OCI-LY1 (cell line): ENCODE data around the gene ZNF598.
A peak's percentile ranks its signal among the peaks of the same experiment; 100 is the strongest.

ENCODE experiments used
- H2AFZ ChIP-seq: fragments of 200-600 bp; sonication (generic), shearing (Covaris generic); 2 replicates; pipeline ENCODE4 v1.6.0; 2014; ENCODE audit warnings: antibody characterized with exemption, mild to moderate bottlenecking, low read length
- H3F3A ChIP-seq: fragments of 200-600 bp; sonication (generic), shearing (Covaris generic); 2 replicates; pipeline ENCODE4 v1.6.0; 2014; ENCODE audit warnings: mild to moderate bottlenecking, antibody characterized with exemption, low read length, moderate library complexity; ENCODE audit not compliant: insufficient read depth
- H3K27ac ChIP-seq: fragments of 200-600 bp; sonication (generic); 2 replicates; pipeline ENCODE4 v1.5.1; 2014; ENCODE audit warnings: low read length, mixed run types, mild to moderate bottlenecking, low read depth; ENCODE audit not compliant: poor library complexity, severe bottlenecking
- H3K27me3 ChIP-seq: fragments of 200-600 bp; sonication (generic); 2 replicates; pipeline ENCODE4 v1.6.0; 2014; ENCODE audit warnings: antibody characterized with exemption, mild to moderate bottlenecking, low read length, moderate library complexity; ENCODE audit not compliant: insufficient read depth
- H3K36me3 ChIP-seq: fragments of 200-600 bp; sonication (generic); 2 replicates; pipeline ENCODE4 v1.6.1; 2014; ENCODE audit warnings: mild to moderate bottlenecking, antibody characterized with exemption, low read length, moderate library complexity, mixed read lengths; ENCODE audit not compliant: insufficient read depth
- H3K4me1 ChIP-seq: fragments of 200-600 bp; sonication (generic); 2 replicates; pipeline ENCODE4 v1.5.1; 2014; ENCODE audit warnings: mild to moderate bottlenecking, low read length, moderate library complexity; ENCODE audit not compliant: insufficient read depth, severe bottlenecking
- H3K4me2 ChIP-seq: fragments of 200-600 bp; sonication (generic), shearing (Covaris generic); 2 replicates; pipeline ENCODE4 v1.6.1; 2014; ENCODE audit warnings: low read length
- H3K4me3 ChIP-seq: fragments of 200-600 bp; sonication (generic); 2 replicates; pipeline ENCODE4 v1.5.1; 2014; ENCODE audit warnings: low read length, low read depth, mild to moderate bottlenecking, mixed read lengths; ENCODE audit not compliant: poor library complexity, severe bottlenecking
- H3K79me2 ChIP-seq: fragments of 200-600 bp; shearing (Covaris generic); 2 replicates; pipeline ENCODE4 v1.6.1; 2016; ENCODE audit warnings: mixed run types, low read length, mixed read lengths; ENCODE audit not compliant: insufficient read depth
- H3K9ac ChIP-seq: fragments of 200-600 bp; sonication (generic), shearing (Covaris generic); 2 replicates; pipeline ENCODE4 v1.6.1; 2014; ENCODE audit warnings: mild to moderate bottlenecking, low read length, mixed read lengths
- H3K9me2 ChIP-seq: fragments of 200-600 bp; sonication (generic), shearing (Covaris generic); 2 replicates; pipeline ENCODE4 v1.6.1; 2014; ENCODE audit warnings: low read depth, mild to moderate bottlenecking, low read length, mixed read lengths
- H3K9me3 ChIP-seq: fragments of 200-600 bp; shearing (Covaris generic); 2 replicates; pipeline ENCODE4 v1.6.1; 2014; ENCODE audit warnings: low read length, mixed read lengths
- H4K20me1 ChIP-seq: fragments of 200-600 bp; sonication (generic), shearing (Covaris generic); 2 replicates; pipeline ENCODE4 v1.6.0; 2016; ENCODE audit warnings: mild to moderate bottlenecking, low read length; ENCODE audit not compliant: insufficient read depth
- CTCF ChIP-seq: fragments of 200-600 bp; sonication (generic), shearing (Covaris generic); IDR thresholded peaks from 2 replicates; pipeline ENCODE4 v1.5.1; 2017; ENCODE audit warnings: mild to moderate bottlenecking, antibody characterized with exemption, low read length, moderate library complexity, mixed read lengths
- EZH2 ChIP-seq: fragments of 200-600 bp; sonication (generic), shearing (Covaris generic); IDR thresholded peaks from 2 replicates; pipeline ENCODE4 v1.8.0; 2017; ENCODE audit warnings: borderline replicate concordance, mixed run types, mild to moderate bottlenecking, antibody characterized with exemption, low read length, moderate library complexity, mixed read lengths

The ZNF598 gene

GRCh38 chr16:1990351-1991134 lies 19.1 kb downstream of the ZNF598 start:
- Histone ChIP-seq H3F3A (no peaks in the 10 kb centered on the region; the same call in 1 of the 2 replicates), H3K4me3 (peak overlapping the region; percentile 60), H3K4me2 (peak overlapping the region; percentile 68), H3K79me2 (no peaks in the 10 kb centered on the region), H3K4me1 (peaks cover 29% of the 10 kb centered on the region), H2AFZ (no peak overlapping the region), H3K9me2 (no peaks in the 10 kb centered on the region), H3K27ac (no peak overlapping the region), H3K9ac (peak overlapping the region; percentile 36; the same call in 1 of the 2 replicates), H4K20me1 (no peaks in the 10 kb centered on the region), H3K9me3 (no peaks in the 10 kb centered on the region), H3K36me3 (peaks cover 16% of the 10 kb centered on the region), H3K27me3 (peaks cover 6% of the 10 kb centered on the region; the same call in 1 of the 2 replicates)
- TF ChIP-seq EZH2 (no peak), CTCF (no peak)

- H3K9ac ChIP-seq, result no peak overlapping the region
- no peak overlapping the region for H3K27ac ChIP-seq
- no peaks in the 10 kb centered on the region for H3K79me2 ChIP-seq
- H4K20me1 ChIP-seq, result no peaks in the 10 kb centered on the region
- H2AFZ ChIP-seq, result no peak overlapping the region
- H3K9me2 ChIP-seq, result no peaks in the 10 kb centered on the region
- H3K36me3 ChIP-seq, result peaks cover 13% of the 10 kb centered on the region
- H3K4me3 ChIP-seq, result peak overlapping the region; percentile 60
- TF ChIP-seq CTCF (no peak), EZH2 (no peak)
- H3K27me3 ChIP-seq, result peaks cover 6% of the 10 kb centered on the region; the same call in 1 of the 2 replicates
- peak overlapping the region; percentile 68 for H3K4me2 ChIP-seq
- no peaks in the 10 kb centered on the region for H3K9me3 ChIP-seq
- H3F3A ChIP-seq, result no peaks in the 10 kb centered on the region; the same call in 1 of the 2 replicates
- peaks cover 34% of the 10 kb centered on the region for H3K4me1 ChIP-seq
Measured at GRCh38 chr16:1990101-1990350, 19.6 kb downstream of the ZNF598 start.

GRCh38 chr16:1989209-1990100 lies 20.2 kb downstream of the ZNF598 start, which contains the start of gene SYNGR3:
Gene SYNGR3, plus strand, starts transcription at chr16:1989970. Its CDS starts 133 bp downstream, at chr16:1990103.
- Histone ChIP-seq H4K20me1 (no peaks in the 10 kb centered on the region), H3F3A (no peaks in the 10 kb centered on the region; the same call in 1 of the 2 replicates), H3K9ac (peak within 1 kb of the TSS; percentile 36; the same call in 1 of the 2 replicates), H3K27ac (no peak within 1 kb of the TSS), H3K4me2 (peak within 1 kb of the TSS; percentile 68), H3K27me3 (peaks cover 6% of the 10 kb centered on the region; the same call in 1 of the 2 replicates), H3K36me3 (peaks cover 13% of the 10 kb centered on the region), H3K4me3 (peak within 1 kb of the TSS; percentile 60), H3K4me1 (peaks cover 40% of the 10 kb centered on the region), H3K9me2 (no peaks in the 10 kb centered on the region), H2AFZ (no peak within 1 kb of the TSS), H3K79me2 (no peaks in the 10 kb centered on the region), H3K9me3 (no peaks in the 10 kb centered on the region)
- no peak for TF ChIP-seq EZH2
